IPS-18c (cell line): ENCODE data around the gene LIN54.
A peak's percentile ranks its signal among the peaks of the same experiment; 100 is the strongest.

ENCODE experiments used
- H3K4me3 ChIP-seq: 2 replicates; pipeline ENCODE4 v1.7.0; 2013; ENCODE audit warnings: low read depth, mild to moderate bottlenecking, low read length, moderate library complexity; ENCODE audit not compliant: insufficient read depth
- H3K9me3 ChIP-seq: one replicate; pipeline ENCODE4 v1.6.1; 2013; ENCODE audit warnings: mild to moderate bottlenecking, low read length, moderate library complexity; ENCODE audit not compliant: control insufficient read depth, insufficient read depth

The LIN54 gene

GRCh38 chr4:82909326-82909725 is 101.3 kb downstream of the LIN54 start:
- H3K4me3 ChIP-seq = no peak overlapping the region
- H3K9me3 ChIP-seq = no peaks in the 10 kb centered on the region

- Histone ChIP-seq H3K4me3 (no peak overlapping the region), H3K9me3 (no peaks in the 10 kb centered on the region)
Observed at GRCh38 chr4:82906469-82906868, 104.2 kb downstream of the LIN54 start.

GRCh38 chr4:82905205-82905604 is 105.4 kb downstream of the LIN54 start:
- Histone ChIP-seq H3K9me3 (no peaks in the 10 kb centered on the region), H3K4me3 (no peak overlapping the region)

GRCh38 chr4:82903737-82904136 is 106.9 kb downstream of the LIN54 start:
- no peak overlapping the region for H3K4me3 ChIP-seq

GRCh38 chr4:82901183-82901718 is 109.4 kb downstream of the LIN54 start:
- H3K9me3 ChIP-seq = no peaks in the 10 kb centered on the region

More at GRCh38 chr4:82903737-82904136, 106.9 kb downstream of the LIN54 start:
- no peaks in the 10 kb centered on the region for H3K9me3 ChIP-seq

GRCh38 chr4:82900411-82901182 is 110.0 kb downstream of the LIN54 start, which contains the start of gene THAP9:
THAP9 (plus strand) TSS chr4:82900735; CDS start chr4:82900803, 68 bp downstream.
- peak within 1 kb of the TSS; percentile 83 for H3K4me3 ChIP-seq

More at GRCh38 chr4:82901183-82901718, 109.4 kb downstream of the LIN54 start:
- H3K4me3 ChIP-seq = peak overlapping the region; percentile 83

GRCh38 chr4:82900066-82900410 is 110.6 kb downstream of the LIN54 start:
- Histone ChIP-seq H3K9me3 (no peaks in the 10 kb centered on the region), H3K4me3 (peak overlapping the region; percentile 83)

More at GRCh38 chr4:82900411-82901182, 110.0 kb downstream of the LIN54 start, which contains the start of gene THAP9:
- no peaks in the 10 kb centered on the region for H3K9me3 ChIP-seq

GRCh38 chr4:82899374-82900065 is 111.1 kb downstream of the LIN54 start:
- Histone ChIP-seq H3K4me3 (peak overlapping the region; percentile 83), H3K9me3 (no peaks in the 10 kb centered on the region)

- Histone ChIP-seq H3K9me3 (no peaks in the 10 kb centered on the region), H3K4me3 (peak overlapping the region; percentile 83)
Observed at GRCh38 chr4:82898322-82899243, 112.0 kb downstream of the LIN54 start.

- Histone ChIP-seq H3K9me3 (no peaks in the 10 kb centered on the region), H3K4me3 (no peak overlapping the region; the same call in 1 of the 2 replicates)
Observed at GRCh38 chr4:82896755-82897154, 113.9 kb downstream of the LIN54 start.

GRCh38 chr4:82893942-82894341 is 116.7 kb downstream of the LIN54 start:
- Histone ChIP-seq H3K9me3 (peaks cover 2% of the 10 kb centered on the region), H3K4me3 (no peak overlapping the region)

GRCh38 chr4:82892467-82892802 is 118.2 kb downstream of the LIN54 start:
- no peak overlapping the region for H3K4me3 ChIP-seq

GRCh38 chr4:82891707-82892466 is 118.7 kb downstream of the LIN54 start:
- H3K9me3 ChIP-seq = peaks cover 2% of the 10 kb centered on the region
- H3K4me3 ChIP-seq = peak overlapping the region; percentile 98

More at GRCh38 chr4:82892467-82892802, 118.2 kb downstream of the LIN54 start:
- H3K9me3 ChIP-seq = peaks cover 2% of the 10 kb centered on the region

- H3K9me3 ChIP-seq = peaks cover 2% of the 10 kb centered on the region
Observed at GRCh38 chr4:82890901-82891706, 119.5 kb downstream of the LIN54 start, which contains the start of gene SEC31A. SEC31A (minus strand) TSS chr4:82891153; CDS start chr4:82881936, 9,217 bp downstream.

GRCh38 chr4:82890528-82890900 is 120.1 kb downstream of the LIN54 start:
- Histone ChIP-seq H3K4me3 (peak overlapping the region; percentile 98), H3K9me3 (peaks cover 2% of the 10 kb centered on the region)

More at GRCh38 chr4:82890901-82891706, 119.5 kb downstream of the LIN54 start, which contains the start of gene SEC31A:
- peak within 1 kb of the TSS; percentile 98 for H3K4me3 ChIP-seq
